GM23248 (cell line): ENCODE results near the gene TINCR.

Source experiments
- EZH2 ChIP-seq: fragments of 200-600 bp; sonication (generic); IDR thresholded peaks from 2 replicates; pipeline ENCODE4 v1.6.1; 2018; ENCODE audit warnings: antibody characterized with exemption, mild to moderate bottlenecking; ENCODE audit not compliant: insufficient read depth, poor library complexity, severe bottlenecking
- EZH2phosphoT487 ChIP-seq: fragments of 200-600 bp; sonication (generic); IDR thresholded peaks from 2 replicates; pipeline ENCODE4 v1.6.1; 2018; ENCODE audit warnings: antibody characterized with exemption, moderate library complexity, mild to moderate bottlenecking, low read depth; ENCODE audit not compliant: insufficient read depth

GRCh38 chr19:5571777-5572176 lies 4.0 kb upstream of the TINCR start:
- no peak for TF ChIP-seq EZH2phosphoT487
- no peak for TF ChIP-seq EZH2
